Lower lobe of right lung (tissue), 2 donors: ENCODE measurements around the gene C3orf80. TPM values are rescaled to one million over a fixed set of nuclear protein-coding genes. Genes with fewer than 3 reads are reported as not detected.
"Not testable (repeated sequence)": the region's sequence is repeated elsewhere in the genome, so short reads cannot be mapped to it uniquely, and the experiment has no call there.

Experiments
- ATAC-seq, 2 donors: fragments of 200-7000 bp; cut with Tn5 transposase; one replicate each; pipeline ENCODE4 v1.9.1; 2020 to 2022; ENCODE audit warnings: mild to moderate bottlenecking in 2 of 2, moderate library complexity in 2 of 2
- DNase-seq: peaks from one replicate; pipeline ENCODE4 v3.0.0-alpha.2; 2020
- H3K27ac ChIP-seq: fragments of 200-600 bp; one replicate; pipeline ENCODE4 v1.8.0; 2022
- H3K27me3 ChIP-seq: fragments of 200-600 bp; one replicate; pipeline ENCODE4 v1.8.0; 2022; ENCODE audit warnings: low read depth
- H3K36me3 ChIP-seq: fragments of 200-600 bp; one replicate; pipeline ENCODE4 v1.8.0; 2022; ENCODE audit warnings: mild to moderate bottlenecking
- H3K4me1 ChIP-seq: fragments of 200-600 bp; one replicate; pipeline ENCODE4 v1.8.0; 2022
- H3K4me3 ChIP-seq: fragments of 200-600 bp; one replicate; pipeline ENCODE4 v1.8.0; 2022; ENCODE audit warnings: mild to moderate bottlenecking
- H3K9me3 ChIP-seq: fragments of 200-600 bp; one replicate; pipeline ENCODE4 v1.8.0; 2022
- CTCF ChIP-seq: fragments of 200-600 bp; IDR thresholded peaks from one replicate; pipeline ENCODE4 v1.8.0; 2022; ENCODE audit warnings: antibody characterized with exemption, mild to moderate bottlenecking
- intact Hi-C: fragments of 100-400 bp; cut with DNase I; formaldehyde crosslinking; loops from one replicate; pipeline ENCODE4 v1.11.0; 2022
- total RNA-seq: library from RNA; stranded (reverse); fragmentation: NEBNext Ultra II Directional; extraction: Animal tissue kit (Norgen Biotek cat#: 25700); gene quantifications from one replicate; pipeline ENCODE4 v1.2.1, GENCODE V29; 2021
- donor health status: DM: no; HTN: yes; CAD: no; lungs with severe emphysema.

Gene C3orf80
- total RNA-seq, 1 donor from 2014 or later = 1.2 TPM

- Histone ChIP-seq H3K27ac (no peak overlapping the region), H3K36me3 (no peaks in the 10 kb centered on the region), H3K9me3 (no peaks in the 10 kb centered on the region), H3K27me3 (no peaks in the 10 kb centered on the region), H3K4me1 (no peaks in the 10 kb centered on the region), H3K4me3 (no peak overlapping the region)
- no peak for DNase-seq
- no peak for TF ChIP-seq CTCF
- no peak for ATAC-seq
- intact Hi-C loops = no loop called here
Observed at GRCh38 chr3:160200353-160200752, 24.9 kb upstream of the C3orf80 start.

GRCh38 chr3:160204396-160205011 lies 20.7 kb upstream of the C3orf80 start:
- H3K4me1 ChIP-seq, H3K9me3 ChIP-seq, ATAC-seq, H3K27me3 ChIP-seq, intact Hi-C loops, H3K27ac ChIP-seq, DNase-seq, H3K4me3 ChIP-seq, H3K36me3 ChIP-seq: not testable (repeated sequence)

GRCh38 chr3:160205606-160206005 lies 19.6 kb upstream of the C3orf80 start:
- DNase-seq (no peak), ATAC-seq (no peak)
- no peaks in the 10 kb centered on the region for H3K4me1 ChIP-seq
- intact Hi-C loops = no loop called here
- no peaks in the 10 kb centered on the region for H3K27me3 ChIP-seq
- H3K27ac ChIP-seq = no peak overlapping the region
- no peak for TF ChIP-seq CTCF
- H3K4me3 ChIP-seq = no peak overlapping the region
- no peaks in the 10 kb centered on the region for H3K9me3 ChIP-seq
- H3K36me3 ChIP-seq = no peaks in the 10 kb centered on the region

GRCh38 chr3:160210341-160210740 lies 14.9 kb upstream of the C3orf80 start:
- Histone ChIP-seq H3K36me3 (no peaks in the 10 kb centered on the region), H3K27me3 (no peaks in the 10 kb centered on the region), H3K4me1 (no peaks in the 10 kb centered on the region), H3K27ac (no peak overlapping the region), H3K9me3 (no peaks in the 10 kb centered on the region), H3K4me3 (no peak overlapping the region)
- DNase-seq = no peak
- TF ChIP-seq CTCF = no peak
- ATAC-seq = no peak
- intact Hi-C loops = no loop called here

GRCh38 chr3:160210799-160211221 lies 14.4 kb upstream of the C3orf80 start:
- Histone ChIP-seq H3K4me3 (no peak overlapping the region), H3K27ac (no peak overlapping the region), H3K27me3 (no peaks in the 10 kb centered on the region), H3K9me3 (no peaks in the 10 kb centered on the region), H3K36me3 (no peaks in the 10 kb centered on the region), H3K4me1 (no peaks in the 10 kb centered on the region)
- intact Hi-C loops = no loop called here
- ATAC-seq (peak in 1 of 2 donors; percentile 41), DNase-seq (no peak)
- no peak for TF ChIP-seq CTCF

GRCh38 chr3:160213191-160213590 lies 12.0 kb upstream of the C3orf80 start:
- Histone ChIP-seq H3K9me3 (no peaks in the 10 kb centered on the region), H3K4me3 (no peak overlapping the region), H3K27me3 (no peaks in the 10 kb centered on the region), H3K36me3 (no peaks in the 10 kb centered on the region), H3K27ac (no peak overlapping the region), H3K4me1 (no peaks in the 10 kb centered on the region)
- DNase-seq (no peak), ATAC-seq (no peak)
- TF ChIP-seq CTCF = no peak
- intact Hi-C loops = no loop called here
